A549 (cell line): ENCODE measurements around the gene PGM5.

Experiments used
- CHD4 ChIP-seq: fragments of 200-600 bp; sonication (generic); IDR thresholded peaks from 2 replicates; pipeline ENCODE4 v1.6.1; 2016; ENCODE audit warnings: antibody characterized with exemption, mild to moderate bottlenecking, borderline replicate concordance
- CTCF ChIP-seq: fragments of >200 bp; sonication (Bioruptor Twin); formaldehyde crosslinking; IDR thresholded peaks from 3 replicates; pipeline ENCODE4 v1.5.1; 2016
- ELK1 ChIP-seq: fragments of 150-350 bp; IDR thresholded peaks from 2 replicates; pipeline ENCODE4 v1.6.1; 2014; ENCODE audit warnings: low read depth, mild to moderate bottlenecking, low read length
- HOXB5 ChIP-seq: fragments of 250-450 bp; sonication (Bioruptor Pico); IDR thresholded peaks from 2 replicates; pipeline ENCODE4 v1.5.0; 2020; ENCODE audit warnings: mild to moderate bottlenecking, moderate library complexity
- MYC ChIP-seq: IDR thresholded peaks from 2 replicates; pipeline ENCODE4 v1.6.1; 2012; ENCODE audit warnings: mild to moderate bottlenecking, inconsistent platforms, low read length, improper control_type of control experiment, borderline replicate concordance
- NFE2L2 ChIP-seq: fragments of 150-350 bp; conservative IDR thresholded peaks from 2 replicates; pipeline ENCODE4 v1.6.1; 2014; ENCODE audit warnings: low read length
- POLR2A ChIP-seq: IDR thresholded peaks from 2 replicates; pipeline ENCODE4 v1.6.1; 2012; ENCODE audit warnings: mild to moderate bottlenecking, low read length
- REST ChIP-seq: fragments of 200-600 bp; sonication (generic); IDR thresholded peaks from 2 replicates; pipeline ENCODE4 v1.6.1; 2016; ENCODE audit warnings: antibody characterized with exemption, mild to moderate bottlenecking, moderate library complexity
- RFX5 ChIP-seq: fragments of 450-650 bp; IDR thresholded peaks from 2 replicates; pipeline ENCODE4 v1.7.1; 2014; ENCODE audit warnings: antibody characterized with exemption, mild to moderate bottlenecking, moderate library complexity
- TP53 ChIP-seq: fragments of 250-450 bp; sonication (Bioruptor Pico); IDR thresholded peaks from 2 replicates; pipeline ENCODE4 v1.5.0; 2021; ENCODE audit warnings: mild to moderate bottlenecking, moderate library complexity
- USF2 ChIP-seq: fragments of 450-650 bp; IDR thresholded peaks from 2 replicates; pipeline ENCODE4 v1.6.1; 2014; ENCODE audit warnings: antibody characterized with exemption
- ZC3H11A ChIP-seq: fragments of 450-650 bp; IDR thresholded peaks from 2 replicates; pipeline ENCODE4 v1.6.1; 2014; ENCODE audit warnings: antibody characterized with exemption, mild to moderate bottlenecking
- TF ChIP-seq, protein P1 (sequence below): IDR thresholded peaks from 2 replicates; pipeline ENCODE4 v1.6.1; 2012

DNA sequence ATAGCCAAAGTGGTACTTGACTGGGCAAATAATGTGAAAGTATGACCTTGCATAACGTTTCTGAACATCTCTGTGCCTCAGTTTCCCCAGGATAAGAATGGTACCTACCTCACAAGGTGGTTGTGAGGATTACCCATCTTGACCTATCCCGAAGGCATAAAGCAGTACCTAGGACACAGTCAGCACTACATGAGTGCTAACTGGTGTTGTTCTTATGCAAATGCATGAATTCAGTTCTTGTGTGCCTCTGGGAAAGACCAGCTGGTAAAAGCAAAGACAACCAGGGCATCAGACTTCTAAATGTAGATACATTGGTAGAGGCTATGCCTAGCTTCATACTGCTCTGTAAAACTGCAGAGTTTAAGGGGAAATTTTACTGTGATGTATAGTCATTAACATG, 206.1 kb downstream of the PGM5 start:
- TF ChIP-seq NFE2L2 (no peak), CTCF (no peak), ZC3H11A (no peak), RFX5 (no peak), POLR2A (no peak), ELK1 (no peak), MYC (no peak), HOXB5 (CRISPR knock-in tag) (no peak), USF2 (no peak), TP53 (CRISPR knock-in tag) (no peak), REST (no peak), CHD4 (no peak)
- TF ChIP-seq, protein P1, sequence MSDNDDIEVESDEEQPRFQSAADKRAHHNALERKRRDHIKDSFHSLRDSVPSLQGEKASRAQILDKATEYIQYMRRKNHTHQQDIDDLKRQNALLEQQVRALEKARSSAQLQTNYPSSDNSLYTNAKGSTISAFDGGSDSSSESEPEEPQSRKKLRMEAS: no peak
